SJCRH30 (cell line): ENCODE results near the gene RHBDD3. TPM values are rescaled to one million over a fixed set of nuclear protein-coding genes. Genes with fewer than 3 reads are reported as not detected.
"Not testable (repeated sequence)": the region's sequence is repeated elsewhere in the genome, so short reads cannot be mapped to it uniquely, and the experiment has no call there.

ENCODE experiments used
- DNase-seq, 2 experiments: peaks; one replicate each; pipeline ENCODE4 v3.0.0-alpha.2; 2015 to 2020
- H3K27ac ChIP-seq: fragments of 250-450 bp; sonication (Bioruptor Pico); 2 replicates; pipeline ENCODE4 v1.5.1; 2020; ENCODE audit warnings: mild to moderate bottlenecking, moderate library complexity
- H3K27me3 ChIP-seq: fragments of 250-450 bp; sonication (Bioruptor Pico); 2 replicates; pipeline ENCODE4 v1.5.1; 2020; ENCODE audit warnings: mild to moderate bottlenecking, moderate library complexity
- H3K36me3 ChIP-seq: fragments of 250-450 bp; sonication (Bioruptor Pico); 2 replicates; pipeline ENCODE4 v1.5.1; 2020; ENCODE audit warnings: mild to moderate bottlenecking, moderate library complexity
- H3K4me1 ChIP-seq: fragments of 250-450 bp; sonication (Bioruptor Pico); 2 replicates; pipeline ENCODE4 v1.5.1; 2020; ENCODE audit warnings: mild to moderate bottlenecking, moderate library complexity
- H3K4me3 ChIP-seq: fragments of 250-450 bp; sonication (Bioruptor Pico); 2 replicates; pipeline ENCODE4 v1.5.1; 2020; ENCODE audit warnings: mild to moderate bottlenecking, moderate library complexity
- H3K9me3 ChIP-seq: fragments of 250-450 bp; sonication (Bioruptor Pico); replicated peaks from 2 replicates; pipeline ENCODE4 v1.5.1; 2020; ENCODE audit warnings: mild to moderate bottlenecking, moderate library complexity
- total RNA-seq: library from RNA; depleted of rRNA; stranded (reverse); fragments of >200 nt; shearing (Covaris generic); gene quantifications from 2 replicates; pipeline ENCODE4 v1.2.3, GENCODE V29; 2014

Gene RHBDD3
- total RNA-seq, 1 experiment from 2014 or later, result 20.3 TPM

GRCh38 chr22:29230972-29231875 is 36.6 kb downstream of the RHBDD3 start:
- no peaks in the 10 kb centered on the region for H3K36me3 ChIP-seq
- peaks cover 2% of the 10 kb centered on the region for H3K4me1 ChIP-seq
- H3K27me3 ChIP-seq, result no peaks in the 10 kb centered on the region
- DNase-seq, result no peak
- no peak overlapping the region for H3K4me3 ChIP-seq
- H3K9me3 ChIP-seq, result no peaks in the 10 kb centered on the region
- no peak overlapping the region for H3K27ac ChIP-seq

- Histone ChIP-seq H3K36me3 (no peaks in the 10 kb centered on the region), H3K27me3 (no peaks in the 10 kb centered on the region), H3K4me1 (peaks cover 19% of the 10 kb centered on the region), H3K27ac (peak overlapping the region; percentile 91), H3K9me3 (no peaks in the 10 kb centered on the region), H3K4me3 (no peak overlapping the region)
- DNase-seq, result no peak
Observed at GRCh38 chr22:29226351-29226981, 41.3 kb downstream of the RHBDD3 start.

GRCh38 chr22:29225422-29226090 is 42.2 kb downstream of the RHBDD3 start:
- peak overlapping the region; percentile 47 for H3K4me3 ChIP-seq
- peaks cover 19% of the 10 kb centered on the region for H3K4me1 ChIP-seq
- no peaks in the 10 kb centered on the region for H3K27me3 ChIP-seq
- DNase-seq, result peak; percentile 76 to 81
- H3K9me3 ChIP-seq, result no peaks in the 10 kb centered on the region
- no peaks in the 10 kb centered on the region for H3K36me3 ChIP-seq
- peak overlapping the region; percentile 91 for H3K27ac ChIP-seq

GRCh38 chr22:29224859-29225410 is 42.8 kb downstream of the RHBDD3 start:
- no peaks in the 10 kb centered on the region for H3K9me3 ChIP-seq
- DNase-seq, result no peak
- peak overlapping the region; percentile 47; the same call in 1 of the 2 replicates for H3K4me3 ChIP-seq
- peak overlapping the region; percentile 91 for H3K27ac ChIP-seq
- H3K27me3 ChIP-seq, result no peaks in the 10 kb centered on the region
- no peaks in the 10 kb centered on the region for H3K36me3 ChIP-seq
- peaks cover 19% of the 10 kb centered on the region for H3K4me1 ChIP-seq

GRCh38 chr22:29224121-29224858 is 43.5 kb downstream of the RHBDD3 start:
- no peaks in the 10 kb centered on the region for H3K27me3 ChIP-seq
- peaks cover 19% of the 10 kb centered on the region for H3K4me1 ChIP-seq
- no peak for DNase-seq
- no peaks in the 10 kb centered on the region for H3K9me3 ChIP-seq
- peak overlapping the region; percentile 91; the same call in 1 of the 2 replicates for H3K27ac ChIP-seq
- H3K4me3 ChIP-seq, result no peak overlapping the region
- no peaks in the 10 kb centered on the region for H3K36me3 ChIP-seq

GRCh38 chr22:29219881-29220670 is 47.7 kb downstream of the RHBDD3 start:
- Histone ChIP-seq H3K4me3 (no peak overlapping the region), H3K27ac (no peak overlapping the region), H3K4me1 (peaks cover 15% of the 10 kb centered on the region), H3K36me3 (no peaks in the 10 kb centered on the region), H3K27me3 (no peaks in the 10 kb centered on the region), H3K9me3 (no peaks in the 10 kb centered on the region)
- DNase-seq, result no peak

- H3K4me1 ChIP-seq, H3K4me3 ChIP-seq, DNase-seq, H3K9me3 ChIP-seq, H3K27ac ChIP-seq, H3K27me3 ChIP-seq, H3K36me3 ChIP-seq: not testable (repeated sequence)
Observed at GRCh38 chr22:29219409-29219782, 48.4 kb downstream of the RHBDD3 start.

GRCh38 chr22:29218758-29219408 is 48.9 kb downstream of the RHBDD3 start:
- no peak for DNase-seq
- Histone ChIP-seq H3K4me1 (peaks cover 9% of the 10 kb centered on the region; the same call in 1 of the 2 replicates), H3K27ac (no peak overlapping the region), H3K4me3 (no peak overlapping the region), H3K27me3 (no peaks in the 10 kb centered on the region), H3K36me3 (no peaks in the 10 kb centered on the region), H3K9me3 (no peaks in the 10 kb centered on the region)

GRCh38 chr22:29217827-29218757 is 49.7 kb downstream of the RHBDD3 start:
- Histone ChIP-seq H3K36me3 (no peaks in the 10 kb centered on the region), H3K4me1 (peaks cover 9% of the 10 kb centered on the region; the same call in 1 of the 2 replicates), H3K27ac (no peak overlapping the region), H3K4me3 (no peak overlapping the region), H3K9me3 (no peaks in the 10 kb centered on the region), H3K27me3 (no peaks in the 10 kb centered on the region)
- DNase-seq, result no peak

- no peak overlapping the region for H3K4me3 ChIP-seq
- no peak overlapping the region for H3K27ac ChIP-seq
- no peaks in the 10 kb centered on the region for H3K27me3 ChIP-seq
- H3K9me3 ChIP-seq, result no peaks in the 10 kb centered on the region
- H3K4me1 ChIP-seq, result peaks cover 9% of the 10 kb centered on the region; the same call in 1 of the 2 replicates
- peak; percentile 44 to 49 for DNase-seq
- H3K36me3 ChIP-seq, result no peaks in the 10 kb centered on the region
Observed at GRCh38 chr22:29216873-29217666, 50.7 kb downstream of the RHBDD3 start.

- Histone ChIP-seq H3K4me3 (no peak overlapping the region), H3K27me3 (no peaks in the 10 kb centered on the region), H3K4me1 (peaks cover 9% of the 10 kb centered on the region; the same call in 1 of the 2 replicates), H3K36me3 (no peaks in the 10 kb centered on the region), H3K27ac (no peak overlapping the region), H3K9me3 (no peaks in the 10 kb centered on the region)
- DNase-seq, result no peak
Observed at GRCh38 chr22:29216011-29216872, 51.5 kb downstream of the RHBDD3 start.
